DMS153 treated with DMSO at 0.1 percent for 48 hours (cell line): ENCODE data around the gene TCF7L2.

Source experiments
- DNase-seq: peaks from one replicate; lab custom pipeline; 2025; ENCODE audit not compliant: unreplicated experiment; lab: John Stamatoyannopoulos, UW

The TCF7L2 gene

GRCh38 chr10:112963835-112964234, 13.8 kb downstream of the TCF7L2 start:
- no peak for DNase-seq

- DNase-seq, result no peak
Observed at GRCh38 chr10:112964482-112964881, 14.4 kb downstream of the TCF7L2 start.

GRCh38 chr10:112966194-112966855, 16.3 kb downstream of the TCF7L2 start:
- DNase-seq, result no peak

- DNase-seq, result no peak
Observed at GRCh38 chr10:112967200-112967599, 17.2 kb downstream of the TCF7L2 start.

- no peak for DNase-seq
Observed at GRCh38 chr10:112969131-112969530, 19.1 kb downstream of the TCF7L2 start.

- no peak for DNase-seq
Observed at GRCh38 chr10:112969542-112969941, 19.5 kb downstream of the TCF7L2 start.

- DNase-seq, result no peak
Observed at GRCh38 chr10:112970021-112970420, 20.0 kb downstream of the TCF7L2 start.

- no peak for DNase-seq
Observed at GRCh38 chr10:112972606-112973005, 22.6 kb downstream of the TCF7L2 start.

GRCh38 chr10:112973046-112973445, 23.0 kb downstream of the TCF7L2 start:
- DNase-seq, result no peak

- no peak for DNase-seq
Observed at GRCh38 chr10:112973805-112974204, 23.8 kb downstream of the TCF7L2 start.

- DNase-seq, result no peak
Observed at GRCh38 chr10:112977426-112977898, 27.4 kb downstream of the TCF7L2 start.

GRCh38 chr10:112979927-112980326, 29.9 kb downstream of the TCF7L2 start:
- DNase-seq, result no peak

GRCh38 chr10:112980937-112981336, 30.9 kb downstream of the TCF7L2 start:
- no peak for DNase-seq

- DNase-seq, result no peak
Observed at GRCh38 chr10:112981553-112981952, 31.5 kb downstream of the TCF7L2 start.

GRCh38 chr10:112983444-112984056, 33.5 kb downstream of the TCF7L2 start:
- no peak for DNase-seq

GRCh38 chr10:112984756-112985155, 34.7 kb downstream of the TCF7L2 start:
- no peak for DNase-seq

GRCh38 chr10:112985690-112986543, 35.9 kb downstream of the TCF7L2 start:
- DNase-seq, result no peak

- DNase-seq, result no peak
Observed at GRCh38 chr10:112986544-112987190, 36.6 kb downstream of the TCF7L2 start.

GRCh38 chr10:112988839-112989406, 38.9 kb downstream of the TCF7L2 start:
- DNase-seq, result no peak

- no peak for DNase-seq
Observed at GRCh38 chr10:112989826-112990225, 39.8 kb downstream of the TCF7L2 start.

- DNase-seq, result no peak
Observed at GRCh38 chr10:112990271-112990670, 40.2 kb downstream of the TCF7L2 start.
